Fibroblast of lung (primary cell): ENCODE measurements around the gene POLR1F.

Experiments
- EZH2 ChIP-seq: IDR thresholded peaks from 2 replicates; pipeline ENCODE4 v1.5.1; 2012; ENCODE audit warnings: low read length, control low read depth, mild to moderate bottlenecking; ENCODE audit errors: missing control alignments
- TF ChIP-seq, protein P1 (sequence below), 2 donors: IDR thresholded peaks in 1 of 2; conservative IDR thresholded peaks in 1 of 2; 1 replicate in 1 of 2; 2 replicates in 1 of 2; pipeline ENCODE4 v1.5.1; 2011 to 2012; ENCODE audit warnings: low read length in 2 of 2, control low read depth in 1 of 2, inconsistent platforms in 1 of 2, low read depth in 1 of 2, mild to moderate bottlenecking in 1 of 2

DNA sequence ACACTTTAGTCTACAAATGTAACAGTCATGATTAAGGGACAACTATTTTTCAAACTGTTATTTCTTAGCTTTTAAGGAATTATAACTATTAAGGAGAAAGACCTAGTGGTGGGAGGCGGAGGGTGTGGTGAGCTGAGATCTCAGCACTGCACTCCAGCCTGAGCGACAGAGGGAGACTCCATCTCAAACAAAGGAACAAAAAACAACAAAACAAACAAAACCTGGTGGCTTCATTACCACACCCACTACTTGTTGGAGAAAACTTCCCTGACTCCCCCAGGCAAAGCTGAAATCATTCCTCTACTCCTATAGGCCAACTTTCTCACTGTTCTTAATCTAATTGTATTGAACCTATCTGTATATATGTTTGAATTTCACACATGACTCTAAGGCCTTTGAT, 3.2 kb downstream of the POLR1F start:
- TF ChIP-seq, protein P1, sequence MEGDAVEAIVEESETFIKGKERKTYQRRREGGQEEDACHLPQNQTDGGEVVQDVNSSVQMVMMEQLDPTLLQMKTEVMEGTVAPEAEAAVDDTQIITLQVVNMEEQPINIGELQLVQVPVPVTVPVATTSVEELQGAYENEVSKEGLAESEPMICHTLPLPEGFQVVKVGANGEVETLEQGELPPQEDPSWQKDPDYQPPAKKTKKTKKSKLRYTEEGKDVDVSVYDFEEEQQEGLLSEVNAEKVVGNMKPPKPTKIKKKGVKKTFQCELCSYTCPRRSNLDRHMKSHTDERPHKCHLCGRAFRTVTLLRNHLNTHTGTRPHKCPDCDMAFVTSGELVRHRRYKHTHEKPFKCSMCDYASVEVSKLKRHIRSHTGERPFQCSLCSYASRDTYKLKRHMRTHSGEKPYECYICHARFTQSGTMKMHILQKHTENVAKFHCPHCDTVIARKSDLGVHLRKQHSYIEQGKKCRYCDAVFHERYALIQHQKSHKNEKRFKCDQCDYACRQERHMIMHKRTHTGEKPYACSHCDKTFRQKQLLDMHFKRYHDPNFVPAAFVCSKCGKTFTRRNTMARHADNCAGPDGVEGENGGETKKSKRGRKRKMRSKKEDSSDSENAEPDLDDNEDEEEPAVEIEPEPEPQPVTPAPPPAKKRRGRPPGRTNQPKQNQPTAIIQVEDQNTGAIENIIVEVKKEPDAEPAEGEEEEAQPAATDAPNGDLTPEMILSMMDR (conservative IDR thresholded peaks at IDR 0.05 in 1 of 2, IDR thresholded peaks at IDR 0.05 in 1 of 2; ENCODE audit: low read depth in 1 of 2, low read length in 2 of 2), result no peak
- TF ChIP-seq EZH2, result no peak
